Thymus (tissue), 11 donors: ENCODE measurements around the gene TRIM37. TPM values are rescaled to one million over a fixed set of nuclear protein-coding genes. Genes with fewer than 3 reads are reported as not detected.

Source experiments
- DNase-seq, 9 donors: peaks; one replicate each; pipeline ENCODE4 v3.0.0-alpha.2; 2013; ENCODE audit warnings: low spot score in 9 of 9, low read depth in 6 of 9, missing footprints in 1 of 9
- H3K27ac ChIP-seq, 2 donors: one replicate each; pipeline ENCODE4 v1.5.1; 2013; ENCODE audit warnings: control low read depth in 1 of 2, low read depth in 1 of 2, low read length in 1 of 2, mild to moderate bottlenecking in 1 of 2, moderate library complexity in 1 of 2
- H3K27me3 ChIP-seq, 2 donors: one replicate each; pipeline ENCODE4 v1.5.1; 2013; ENCODE audit warnings: low read length in 1 of 2; ENCODE audit not compliant: control insufficient read depth in 2 of 2, insufficient read depth in 1 of 2
- H3K36me3 ChIP-seq, 2 donors: one replicate each; pipeline ENCODE4 v1.5.1; 2013; ENCODE audit warnings: low read length in 1 of 2, mild to moderate bottlenecking in 1 of 2, moderate library complexity in 1 of 2; ENCODE audit not compliant: control insufficient read depth in 2 of 2, insufficient read depth in 2 of 2
- H3K4me1 ChIP-seq, 2 donors: one replicate each; pipeline ENCODE4 v1.5.1; 2013; ENCODE audit warnings: low read length in 2 of 2; ENCODE audit not compliant: control insufficient read depth in 2 of 2, insufficient read depth in 2 of 2
- H3K4me3 ChIP-seq, 2 donors: one replicate each; pipeline ENCODE4 v1.5.1; 2013; ENCODE audit warnings: low read length in 2 of 2, control low read depth in 1 of 2, mild to moderate bottlenecking in 1 of 2
- H3K9me3 ChIP-seq, 2 donors: one replicate each; pipeline ENCODE4 v1.5.1; 2013; ENCODE audit warnings: low read length in 1 of 2, mild to moderate bottlenecking in 1 of 2; ENCODE audit not compliant: control insufficient read depth in 2 of 2, insufficient read depth in 1 of 2
- WGBS: extraction: QIAGEN DNeasy Blood & Tissue Kit; methylation state at CpG from one replicate; pipeline ENCODE4 v1.1.7; 2013; 5-methylcytosine and 5-hydroxymethylcytosine counted together
- polyA plus RNA-seq: library from polyadenylated mRNA; stranded (reverse); fragments of 200-250 nt; gene quantifications from one replicate; pipeline ENCODE4 v1.2.3, GENCODE V29; 2013
- total RNA-seq: library from RNA; stranded (reverse); fragments of 120-200 nt; gene quantifications from one replicate; pipeline ENCODE4 v1.2.4, GENCODE V29; 2013
- donor health status: healthy.

The TRIM37 gene
- total and polyA plus RNA-seq, 2 donors: 14.1 to 17.1 TPM

- no peaks in the 10 kb centered on the region for H3K4me1 ChIP-seq
- no peak for DNase-seq
- no peak overlapping the region for H3K4me3 ChIP-seq
- no peaks in the 10 kb centered on the region for H3K9me3 ChIP-seq
- H3K36me3 ChIP-seq: peaks cover 10 to 43% of the 10 kb centered on the region in 2 donors
- 65% methylated on average over 3 of the region's 3 CpGs for WGBS
- no peak overlapping the region for H3K27ac ChIP-seq
- no peaks in the 10 kb centered on the region for H3K27me3 ChIP-seq
Observed at GRCh38 chr17:59126809-59127417, 20.2 kb upstream of the TRIM37 start.

GRCh38 chr17:59124665-59125064 lies 18.0 kb upstream of the TRIM37 start:
- H3K27me3 ChIP-seq: no peaks in the 10 kb centered on the region
- DNase-seq: no peak
- 97% methylated on average over 6 of the region's 6 CpGs for WGBS
- H3K27ac ChIP-seq: no peak overlapping the region
- no peaks in the 10 kb centered on the region for H3K9me3 ChIP-seq
- peaks cover 10 to 45% of the 10 kb centered on the region in 2 donors for H3K36me3 ChIP-seq
- H3K4me3 ChIP-seq: no peak overlapping the region
- no peaks in the 10 kb centered on the region for H3K4me1 ChIP-seq

DNA sequence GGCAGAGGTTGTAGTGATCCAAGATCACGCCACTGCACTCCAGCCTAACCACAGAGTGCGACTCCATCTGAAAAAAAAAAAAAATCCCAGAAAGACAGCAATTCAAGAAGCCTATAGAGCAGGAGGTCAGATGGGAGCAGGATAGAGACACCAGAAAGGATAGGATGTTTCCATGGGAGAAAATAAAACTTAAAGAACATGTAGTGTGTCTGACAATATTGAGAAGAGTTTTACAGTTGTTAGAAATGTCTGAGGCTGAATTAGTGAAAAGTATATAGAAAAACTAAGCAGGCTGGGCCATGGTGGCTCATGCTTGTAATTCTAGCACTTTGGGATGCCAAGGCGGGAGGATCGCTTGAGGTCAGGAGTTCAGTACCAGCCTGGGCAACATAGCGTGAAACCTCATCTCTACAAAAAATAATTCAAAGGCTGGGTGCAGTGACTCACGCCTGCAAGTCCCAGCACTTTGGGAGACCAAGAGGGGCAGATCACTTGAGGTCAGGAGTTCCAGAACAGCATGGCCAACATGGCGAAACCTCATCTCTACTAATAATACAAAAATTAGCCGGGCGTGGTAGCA lies 15.3 kb upstream of the TRIM37 start:
- H3K36me3 ChIP-seq: peaks cover 3 to 43% of the 10 kb centered on the region in 2 donors
- no peaks in the 10 kb centered on the region for H3K4me1 ChIP-seq
- no peak overlapping the region for H3K4me3 ChIP-seq
- no peaks in the 10 kb centered on the region for H3K9me3 ChIP-seq
- no peaks in the 10 kb centered on the region for H3K27me3 ChIP-seq
- 98% methylated on average over 9 of the region's 9 CpGs for WGBS
- no peak overlapping the region for H3K27ac ChIP-seq
- DNase-seq: no peak

- Histone ChIP-seq H3K27me3 (no peaks in the 10 kb centered on the region), H3K4me3 (no peak overlapping the region), H3K36me3 (peaks cover 12 to 40% of the 10 kb centered on the region in 2 donors), H3K4me1 (no peaks in the 10 kb centered on the region), H3K27ac (no peak overlapping the region), H3K9me3 (no peaks in the 10 kb centered on the region)
- WGBS: 95% methylated on average over 9 of the region's 9 CpGs
- DNase-seq: no peak
Observed at GRCh38 chr17:59115474-59115873, 8.8 kb upstream of the TRIM37 start.

DNA sequence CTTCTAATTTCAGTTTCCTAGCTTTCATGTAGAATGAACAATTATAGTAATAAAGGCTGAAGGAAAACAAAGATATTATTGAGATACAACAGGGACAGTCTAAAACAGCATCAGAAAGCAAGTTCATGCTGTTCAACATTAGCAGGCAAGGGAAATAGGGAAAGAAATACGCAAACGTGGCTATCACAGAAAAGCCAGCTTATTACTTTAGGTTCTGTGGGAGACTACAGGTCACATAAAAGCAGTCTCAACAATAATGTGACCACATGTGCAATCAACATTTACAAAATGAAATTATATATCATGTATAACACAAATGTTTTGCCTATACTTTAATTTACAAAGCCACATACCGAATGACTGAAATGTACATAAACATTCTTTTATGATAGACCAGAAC lies 4.9 kb upstream of the TRIM37 start:
- no peak overlapping the region for H3K27ac ChIP-seq
- 96% methylated on average over 3 of the region's 3 CpGs for WGBS
- peaks cover 4% of the 10 kb centered on the region in 2 donors for H3K4me1 ChIP-seq

GRCh38 chr17:59110973-59111372 lies 4.3 kb upstream of the TRIM37 start:
- DNase-seq: no peak
- peaks cover 9 to 20% of the 10 kb centered on the region in 2 donors for H3K36me3 ChIP-seq
- H3K9me3 ChIP-seq: no peaks in the 10 kb centered on the region
- H3K4me3 ChIP-seq: no peak overlapping the region
- H3K27ac ChIP-seq: no peak overlapping the region
- no peaks in the 10 kb centered on the region for H3K27me3 ChIP-seq
- H3K4me1 ChIP-seq: peaks cover 4 to 6% of the 10 kb centered on the region in 2 donors

More for the DNA sequence above, 4.9 kb upstream of the TRIM37 start:
- Histone ChIP-seq H3K9me3 (no peaks in the 10 kb centered on the region), H3K36me3 (peaks cover 9 to 20% of the 10 kb centered on the region in 2 donors), H3K4me3 (no peak overlapping the region), H3K27me3 (no peaks in the 10 kb centered on the region)
- DNase-seq: no peak

DNA sequence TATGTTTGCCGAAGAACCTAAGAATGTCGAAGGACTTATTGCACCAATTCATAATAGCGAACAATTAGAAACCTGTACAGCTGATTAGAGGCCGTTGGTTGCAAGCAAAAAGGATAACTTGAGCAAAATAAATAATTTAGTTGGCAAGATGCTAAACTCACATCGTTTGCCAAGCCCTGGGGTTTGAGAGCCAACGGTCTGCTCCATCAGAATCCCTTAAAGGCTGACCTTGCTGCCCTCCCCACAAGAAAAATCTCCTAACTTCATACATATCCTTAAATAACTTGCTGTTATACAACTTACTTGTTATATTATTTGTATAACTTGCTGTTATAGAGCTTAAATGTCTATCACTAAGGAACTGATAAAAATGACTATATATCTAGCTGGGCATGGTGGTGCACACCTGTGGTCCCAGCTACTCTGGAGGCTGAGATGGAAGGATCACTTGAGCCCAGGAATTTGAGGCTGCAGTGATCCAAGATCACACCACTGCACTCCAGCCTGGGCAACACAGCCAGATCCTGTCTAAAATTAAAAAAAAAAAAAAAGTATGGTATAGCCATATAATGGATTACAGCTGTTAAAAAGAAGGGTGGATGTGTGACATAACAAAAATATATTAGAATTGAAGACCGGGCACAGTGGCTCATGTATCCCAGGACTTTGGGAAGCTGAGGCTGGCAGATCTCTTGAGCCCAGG lies 1.9 kb upstream of the TRIM37 start:
- WGBS: 96% methylated on average over 7 of the region's 7 CpGs

DNA sequence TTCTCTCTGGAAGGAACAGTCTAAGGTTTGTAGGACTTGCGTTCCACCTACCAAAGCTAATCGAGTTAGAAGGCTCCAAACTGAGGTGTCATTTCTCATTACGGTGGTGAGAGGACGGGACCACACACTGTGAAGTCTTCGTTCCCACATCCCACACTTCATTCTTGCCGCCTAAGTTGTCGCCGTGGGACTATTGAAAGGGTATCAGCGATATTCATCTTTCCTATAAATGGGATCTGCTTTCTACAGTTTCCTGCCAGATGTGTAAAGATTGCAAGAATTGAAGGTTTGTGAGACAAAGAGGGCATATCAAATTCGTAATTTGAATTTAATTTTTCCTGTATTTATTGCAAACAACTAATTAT lies 608 bp upstream of the TRIM37 start:
- no peak for DNase-seq
- peak overlapping the region in 1 of 2 donors; percentile 84 for H3K27ac ChIP-seq
- peaks cover 4 to 8% of the 10 kb centered on the region in 2 donors for H3K4me1 ChIP-seq
- no peaks in the 10 kb centered on the region for H3K27me3 ChIP-seq
- 2% methylated on average over 10 of the region's 10 CpGs for WGBS
- peaks cover 3 to 9% of the 10 kb centered on the region in 2 donors for H3K36me3 ChIP-seq
- no peaks in the 10 kb centered on the region for H3K9me3 ChIP-seq
- peak overlapping the region; percentile 70 to 99 for H3K4me3 ChIP-seq

More for the DNA sequence above, 1.9 kb upstream of the TRIM37 start:
- Histone ChIP-seq H3K4me3 (no peak overlapping the region), H3K4me1 (peaks cover 4 to 8% of the 10 kb centered on the region in 2 donors), H3K9me3 (no peaks in the 10 kb centered on the region), H3K27ac (no peak overlapping the region), H3K27me3 (no peaks in the 10 kb centered on the region), H3K36me3 (peaks cover 3 to 12% of the 10 kb centered on the region in 2 donors)
- no peak for DNase-seq

DNA sequence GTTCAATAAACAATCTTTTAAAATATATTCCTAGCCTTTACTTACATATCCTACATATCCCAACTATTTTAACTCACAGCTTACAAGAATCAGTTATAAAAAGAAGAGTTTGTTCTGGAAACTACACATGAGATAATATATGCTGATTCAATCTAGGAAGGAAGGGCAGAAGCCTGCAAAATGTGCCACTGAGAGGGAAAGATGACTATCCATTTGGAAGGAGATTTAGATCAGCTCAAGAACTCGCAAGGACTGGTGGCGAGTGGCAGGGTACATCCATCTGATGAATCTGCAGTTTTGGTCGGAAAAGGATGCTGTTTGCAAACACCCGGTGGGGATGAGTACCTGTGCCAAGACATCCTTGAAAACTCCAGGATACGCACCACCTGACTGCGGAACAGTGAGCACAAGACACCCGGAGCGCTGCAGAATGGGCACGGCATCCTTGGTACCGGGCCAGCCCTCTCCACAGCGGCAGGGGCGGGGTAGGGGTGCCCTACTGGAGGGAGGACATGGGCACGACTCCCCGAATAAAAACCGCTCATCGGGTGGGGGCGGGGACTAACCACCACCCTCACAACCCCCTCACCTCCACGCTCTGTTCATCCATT lies 723 bp downstream of the TRIM37 start:
- H3K27ac ChIP-seq: peak overlapping the region; percentile 77 to 90
- peaks cover 0 to 3% of the 10 kb centered on the region in 2 donors for H3K36me3 ChIP-seq
- DNase-seq: peak; percentile 19 to 73 (median 42)
- H3K27me3 ChIP-seq: no peaks in the 10 kb centered on the region
- WGBS: under 1% methylated on average over 18 of the region's 18 CpGs
- peak overlapping the region; percentile 70 to 99 for H3K4me3 ChIP-seq
- peaks cover 4 to 8% of the 10 kb centered on the region in 2 donors for H3K4me1 ChIP-seq
- H3K9me3 ChIP-seq: no peaks in the 10 kb centered on the region
